ENCODE data around the gene AKR1C8.
"Not testable (repeated sequence)": the region's sequence is repeated elsewhere in the genome, so short reads cannot be mapped to it uniquely, and the experiment has no call there.

GRCh38 chr10:5210261-5210660 lies 25.3 kb upstream of the AKR1C8 start:
- TF ChIP-seq CTCF (IDR thresholded peaks at IDR 0.05; ENCODE audit: poor library complexity, severe bottlenecking); EP300 (conservative IDR thresholded peaks at IDR 0.05; ENCODE audit: poor library complexity, severe bottlenecking); SMC3 (conservative IDR thresholded peaks at IDR 0.05; ENCODE audit: poor library complexity); EZH2 (IDR thresholded peaks at IDR 0.05; ENCODE audit: borderline replicate concordance, insufficient read depth, low read length, poor library complexity, severe bottlenecking); POLR2AphosphoS5 (IDR thresholded peaks at IDR 0.05): not testable (repeated sequence)
